Mesenchymal stem cell (in vitro differentiated cells and primary cell): ENCODE data around the gene AK5.

Source experiments
- DNase-seq: peaks from one replicate; pipeline ENCODE4 v3.0.0-alpha.2; 2013
- H2AFZ ChIP-seq: one replicate; pipeline ENCODE4 v1.6.1; 2013; ENCODE audit warnings: low read depth, mild to moderate bottlenecking, control low read depth, inconsistent platforms, low read length, moderate library complexity
- H2AK5ac ChIP-seq: 2 replicates; pipeline ENCODE4 v1.6.1; 2013; ENCODE audit warnings: low read length, moderate library complexity, mild to moderate bottlenecking, inconsistent platforms; ENCODE audit not compliant: severe bottlenecking
- H2BK120ac ChIP-seq: one replicate; pipeline ENCODE4 v1.6.1; 2013; ENCODE audit warnings: low read depth, mild to moderate bottlenecking, inconsistent platforms, low read length, moderate library complexity
- H2BK12ac ChIP-seq, 2 experiments: one replicate each; pipeline ENCODE4 v1.6.1; 2013; ENCODE audit warnings: inconsistent platforms in 2 of 2, low read length in 2 of 2, mild to moderate bottlenecking in 2 of 2, moderate library complexity in 2 of 2, control low read depth in 1 of 2
- H2BK15ac ChIP-seq: one replicate; pipeline ENCODE4 v1.6.1; 2013; ENCODE audit warnings: mild to moderate bottlenecking, low read depth, inconsistent platforms; ENCODE audit not compliant: poor library complexity, severe bottlenecking
- H2BK5ac ChIP-seq: 2 replicates; pipeline ENCODE4 v1.6.1; 2013; ENCODE audit warnings: low read depth, mild to moderate bottlenecking, low read length, control low read depth, inconsistent platforms; ENCODE audit not compliant: poor library complexity, severe bottlenecking
- H3K14ac ChIP-seq, 2 experiments: one replicate each; pipeline ENCODE4 v1.6.1; 2013; ENCODE audit warnings: inconsistent platforms in 2 of 2, low read length in 2 of 2, control low read depth in 1 of 2, mild to moderate bottlenecking in 1 of 2, moderate library complexity in 1 of 2
- H3K18ac ChIP-seq, 2 experiments: one replicate each; pipeline ENCODE4 v1.6.1; 2013; ENCODE audit warnings: inconsistent platforms in 2 of 2, low read length in 2 of 2, control low read depth in 1 of 2, low read depth in 1 of 2, mild to moderate bottlenecking in 1 of 2
- H3K23ac ChIP-seq, 2 experiments: one replicate each; pipeline ENCODE4 v1.6.1; 2013; ENCODE audit warnings: inconsistent platforms in 2 of 2, low read length in 2 of 2, mild to moderate bottlenecking in 2 of 2, moderate library complexity in 2 of 2, control low read depth in 1 of 2
- H3K27ac ChIP-seq: 2 replicates; pipeline ENCODE4 v1.5.1; 2013; ENCODE audit warnings: mild to moderate bottlenecking, moderate library complexity, low read length, control low read depth, inconsistent platforms; ENCODE audit not compliant: poor library complexity, severe bottlenecking
- H3K27me3 ChIP-seq, 2 experiments: 2 replicates each; pipeline versions ENCODE4 v1.6.1 to v1.7.0; 2013; ENCODE audit warnings: low read length in 2 of 2, mild to moderate bottlenecking in 2 of 2, moderate library complexity in 2 of 2, control low read depth in 1 of 2, inconsistent platforms in 1 of 2; ENCODE audit not compliant: control insufficient read depth in 1 of 2, insufficient read depth in 1 of 2
- H3K36me3 ChIP-seq, 2 experiments: 2 replicates each; pipeline versions ENCODE4 v1.6.1 to v1.7.0; 2013; ENCODE audit warnings: low read length in 2 of 2, control low read depth in 1 of 2, inconsistent platforms in 1 of 2, low read depth in 1 of 2, mild to moderate bottlenecking in 1 of 2; ENCODE audit not compliant: insufficient read depth in 2 of 2, control insufficient read depth in 1 of 2
- H3K4ac ChIP-seq, 2 experiments: one replicate each; pipeline ENCODE4 v1.6.1; 2013; ENCODE audit warnings: inconsistent platforms in 2 of 2, low read length in 2 of 2, mild to moderate bottlenecking in 2 of 2, moderate library complexity in 2 of 2, control low read depth in 1 of 2, low read depth in 1 of 2
- H3K4me1 ChIP-seq: 2 replicates; pipeline ENCODE4 v1.6.1; 2013; ENCODE audit warnings: low read depth, low read length, control low read depth; ENCODE audit not compliant: control insufficient read depth, insufficient read depth
- H3K4me2 ChIP-seq: 2 replicates; pipeline ENCODE4 v1.6.1; 2013; ENCODE audit warnings: low read length, mild to moderate bottlenecking, inconsistent platforms; ENCODE audit not compliant: poor library complexity, severe bottlenecking
- H3K4me3 ChIP-seq, 2 experiments: 2 replicates each; pipeline versions ENCODE4 v1.5.1 to v1.7.0; 2013; ENCODE audit warnings: low read length in 2 of 2, mild to moderate bottlenecking in 2 of 2, control low read depth in 1 of 2, low read depth in 1 of 2; ENCODE audit not compliant: insufficient read depth in 1 of 2
- H3K79me1 ChIP-seq: replicated peaks from 2 replicates; pipeline ENCODE4 v1.6.1; 2013; ENCODE audit warnings: mild to moderate bottlenecking, control low read depth, low read length, inconsistent platforms; ENCODE audit not compliant: poor library complexity, severe bottlenecking
- H3K9ac ChIP-seq: 2 replicates; pipeline ENCODE4 v1.7.0; 2013; ENCODE audit warnings: mild to moderate bottlenecking, low read length, moderate library complexity
- H3K9me3 ChIP-seq: 2 replicates; pipeline ENCODE4 v1.7.0; 2013; ENCODE audit warnings: mild to moderate bottlenecking, low read length; ENCODE audit not compliant: control insufficient read depth
- H4K8ac ChIP-seq: one replicate; pipeline ENCODE4 v1.6.1; 2013; ENCODE audit warnings: inconsistent platforms, mild to moderate bottlenecking, low read length, moderate library complexity
- H4K91ac ChIP-seq: one replicate; pipeline ENCODE4 v1.6.1; 2013; ENCODE audit warnings: mild to moderate bottlenecking, low read length, inconsistent platforms
- WGBS: methylation state at CpG from one replicate; pipeline ENCODE4 v1.1.7; 2013; ENCODE audit warnings: mixed read lengths; 5-methylcytosine and 5-hydroxymethylcytosine counted together

Gene AK5

DNA sequence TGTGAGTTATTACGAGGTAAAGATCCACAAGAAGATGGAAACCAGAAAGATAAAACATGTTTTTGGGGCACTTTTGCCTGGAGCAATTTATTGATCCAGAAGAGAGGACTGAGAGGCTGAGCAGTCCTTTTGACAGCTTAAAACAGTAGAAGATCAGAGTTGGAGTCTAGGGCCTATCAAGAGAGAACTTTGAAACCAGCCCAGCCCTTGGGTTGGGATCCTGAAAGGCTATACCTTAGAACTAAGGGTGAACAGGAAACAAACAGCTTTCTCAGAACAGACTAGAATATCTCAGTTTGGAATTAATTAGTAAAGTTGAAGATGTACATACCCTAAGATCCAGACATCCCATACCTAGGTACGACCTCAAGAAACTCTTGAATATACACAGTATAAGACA lies 311.1 kb downstream of the AK5 start:
- Histone ChIP-seq H2BK120ac (no peak overlapping the region), H4K8ac (no peak overlapping the region), H3K79me1 (peaks cover 20% of the 10 kb centered on the region), H4K91ac (no peak overlapping the region), H2AK5ac (no peak overlapping the region), H3K4me1 (no peaks in the 10 kb centered on the region), H3K27ac (no peak overlapping the region), H3K4me3 (no peak overlapping the region), H3K4ac (no peak overlapping the region), H3K18ac (no peak overlapping the region), H2BK5ac (no peak overlapping the region), H3K9me3 (no peaks in the 10 kb centered on the region), H3K23ac (no peak overlapping the region), H2BK15ac (no peak overlapping the region), H2AFZ (no peak overlapping the region), H3K36me3 (peaks cover 0 to 46% of the 10 kb centered on the region in 2 experiments), H3K4me2 (no peak overlapping the region), H3K27me3 (no peaks in the 10 kb centered on the region), H3K14ac (no peak overlapping the region), H2BK12ac (no peak overlapping the region), H3K9ac (no peak overlapping the region)
- no peak for DNase-seq
- WGBS, result 86% methylated on average over 2 of the region's 2 CpGs

DNA sequence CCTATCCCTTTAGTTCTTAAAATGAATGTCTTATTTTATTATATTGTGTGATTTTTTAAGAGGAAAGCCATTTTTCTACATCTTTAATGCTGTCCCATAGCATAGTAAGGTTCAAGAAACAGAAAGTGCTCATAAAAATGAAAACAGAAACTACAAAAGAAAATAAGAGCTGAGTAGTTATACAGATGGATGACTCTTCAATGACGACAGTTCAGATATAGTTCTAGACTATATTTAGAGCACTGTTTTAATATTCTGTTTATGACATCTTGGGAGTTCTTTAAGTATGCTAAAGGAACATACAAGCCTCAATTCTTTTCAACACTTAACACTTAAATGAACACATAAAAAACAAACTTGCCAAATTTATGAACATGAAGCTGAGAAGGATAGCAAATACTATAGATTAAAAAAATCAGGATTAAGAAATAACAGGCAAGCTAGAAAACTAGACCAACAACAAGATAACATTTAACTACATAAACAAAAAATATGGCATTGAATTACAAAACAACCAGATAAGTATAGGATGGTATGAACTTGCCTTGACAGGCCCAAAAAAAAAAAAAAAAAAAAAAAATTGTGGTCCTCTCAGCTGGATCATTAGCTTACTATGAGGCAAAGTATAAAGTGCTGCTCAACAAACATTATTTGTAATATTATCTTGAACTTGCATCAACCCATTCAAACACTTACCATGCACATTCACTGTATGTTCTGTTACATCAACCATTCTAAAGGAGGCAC lies 312.7 kb downstream of the AK5 start:
- Histone ChIP-seq H3K27me3 (no peaks in the 10 kb centered on the region), H2BK5ac (no peak overlapping the region), H4K91ac (no peak overlapping the region), H4K8ac (no peak overlapping the region), H2BK120ac (no peak overlapping the region), H3K14ac (no peak overlapping the region), H3K79me1 (peaks cover 17% of the 10 kb centered on the region), H3K23ac (no peak overlapping the region), H3K4me3 (no peak overlapping the region), H2AK5ac (no peak overlapping the region), H3K18ac (no peak overlapping the region), H3K4ac (no peak overlapping the region), H3K9me3 (no peaks in the 10 kb centered on the region), H2BK15ac (no peak overlapping the region), H3K36me3 (peaks cover 0 to 49% of the 10 kb centered on the region in 2 experiments), H3K9ac (no peak overlapping the region), H2AFZ (no peak overlapping the region), H3K27ac (no peak overlapping the region), H2BK12ac (no peak overlapping the region), H3K4me1 (no peaks in the 10 kb centered on the region), H3K4me2 (no peak overlapping the region)
- peak; percentile 31 for DNase-seq
- no CpG with 5 or more reads among the region's 1 CpG for WGBS

DNA sequence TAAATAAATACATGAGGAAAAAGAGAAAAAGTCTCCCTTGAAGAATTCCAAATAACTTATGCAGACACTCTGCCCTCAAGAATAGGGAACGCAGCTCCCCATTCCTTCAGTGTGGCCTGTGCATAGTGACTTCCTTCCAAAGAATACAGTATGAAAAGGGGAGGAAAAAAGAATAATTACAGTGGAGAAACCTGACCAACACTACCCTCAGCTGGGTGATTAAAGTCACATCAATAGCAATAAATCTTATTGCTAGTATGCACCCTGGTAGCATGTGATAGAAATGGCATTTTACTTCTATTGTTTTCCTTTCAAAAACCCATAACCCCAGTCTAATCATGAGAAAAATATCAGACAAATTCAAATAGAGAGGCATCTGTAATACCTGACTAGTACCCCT lies 315.5 kb downstream of the AK5 start:
- Histone ChIP-seq H2BK5ac (no peak overlapping the region), H3K27me3 (no peaks in the 10 kb centered on the region), H3K9ac (no peak overlapping the region), H4K91ac (no peak overlapping the region), H2AFZ (no peak overlapping the region), H3K23ac (no peak overlapping the region), H3K4ac (no peak overlapping the region), H3K4me2 (no peak overlapping the region), H2BK15ac (no peak overlapping the region), H4K8ac (no peak overlapping the region), H3K18ac (no peak overlapping the region), H3K9me3 (no peaks in the 10 kb centered on the region), H2BK120ac (no peak overlapping the region), H3K27ac (no peak overlapping the region), H3K36me3 (peaks cover 0 to 67% of the 10 kb centered on the region in 2 experiments), H3K14ac (no peak overlapping the region), H2AK5ac (no peak overlapping the region), H3K79me1 (peaks cover 11% of the 10 kb centered on the region), H3K4me3 (no peak overlapping the region), H2BK12ac (no peak overlapping the region), H3K4me1 (no peaks in the 10 kb centered on the region)
- WGBS, result no CpG with 5 or more reads among the region's 1 CpG
- DNase-seq, result no peak

DNA sequence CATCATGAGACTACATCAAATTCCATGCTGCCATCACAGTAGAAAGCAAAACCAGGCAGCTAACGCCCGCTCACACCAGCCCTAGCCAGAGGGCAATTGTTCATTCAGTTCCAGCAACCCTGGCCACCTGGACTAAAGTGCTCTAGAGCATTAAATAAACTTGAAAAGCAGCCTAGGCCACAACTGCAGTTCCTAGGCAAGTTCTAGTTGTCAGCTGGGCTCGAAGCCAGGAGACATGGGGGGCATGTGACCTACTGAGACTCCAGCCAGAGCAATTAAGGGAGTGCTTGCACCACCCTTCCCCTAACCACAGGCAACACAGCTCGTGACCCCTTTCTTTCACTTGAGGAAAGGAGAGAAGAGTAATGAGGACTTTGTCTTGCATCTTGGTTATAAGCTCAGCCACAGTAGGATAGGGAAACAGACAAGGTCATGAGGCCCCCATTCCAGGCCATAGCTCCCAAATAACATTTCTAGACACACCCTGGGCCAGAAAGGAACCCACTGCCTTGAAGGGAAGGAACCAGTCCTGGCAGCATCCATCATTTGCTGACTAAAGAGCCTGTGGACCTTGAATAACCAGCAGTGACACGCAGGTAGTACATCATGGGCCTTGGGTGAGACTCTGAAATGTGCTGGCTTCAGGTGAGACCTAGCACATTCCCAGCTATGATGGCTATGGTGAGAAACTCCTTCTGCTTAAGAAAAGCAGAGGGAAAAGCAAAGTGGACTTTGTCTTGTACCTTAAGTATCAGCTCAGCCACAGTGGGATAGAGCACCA lies 323.6 kb downstream of the AK5 start:
- H2AFZ ChIP-seq, result no peak overlapping the region
- H4K91ac ChIP-seq, result no peak overlapping the region
- no peak overlapping the region for H2BK120ac ChIP-seq
- H3K79me1 ChIP-seq, result peaks cover 25% of the 10 kb centered on the region
- H2BK15ac ChIP-seq, result peak overlapping the region; percentile 19
- H3K4me2 ChIP-seq, result peak overlapping the region; percentile 29
- no peak overlapping the region for H3K23ac ChIP-seq
- peak overlapping the region in 1 of 2 experiments; percentile 26 for H3K4ac ChIP-seq
- peak overlapping the region; percentile 51 for H3K27ac ChIP-seq
- no peak overlapping the region for H4K8ac ChIP-seq
- peaks cover 12% of the 10 kb centered on the region for H3K4me1 ChIP-seq
- no peak overlapping the region for H3K4me3 ChIP-seq
- no peak overlapping the region for H2BK12ac ChIP-seq
- no peak overlapping the region for H3K9ac ChIP-seq
- H3K27me3 ChIP-seq, result no peaks in the 10 kb centered on the region
- H3K14ac ChIP-seq, result no peak overlapping the region
- H3K36me3 ChIP-seq, result peaks cover 14 to 61% of the 10 kb centered on the region in 2 experiments
- no peak overlapping the region for H2BK5ac ChIP-seq
- H3K9me3 ChIP-seq, result peaks cover 26% of the 10 kb centered on the region
- 91% methylated on average over 4 of the region's 5 CpGs for WGBS
- H3K18ac ChIP-seq, result peak overlapping the region in 1 of 2 experiments; percentile 13
- peak; percentile 81 for DNase-seq
- peak overlapping the region; percentile 33 for H2AK5ac ChIP-seq
